GM12865 (cell line): ENCODE data around the gene ADGRB3.
A peak's percentile ranks its signal among the peaks of the same experiment; 100 is the strongest.
"Not testable (repeated sequence)": the region's sequence is repeated elsewhere in the genome, so short reads cannot be mapped to it uniquely, and the experiment has no call there.

Source experiments
- DNase-seq: peaks from one replicate; pipeline ENCODE4 v3.0.0; 2010; ENCODE audit warnings: low read depth
- H3K4me3 ChIP-seq: 2 replicates; pipeline ENCODE4 v1.5.1; 2011; ENCODE audit warnings: mild to moderate bottlenecking, low read depth, low read length, control low read depth
- TF ChIP-seq, protein P1 (sequence below): IDR thresholded peaks from 2 replicates; pipeline ENCODE4 v1.5.1; 2011; ENCODE audit warnings: low read length, control low read depth, low read depth, inconsistent platforms; ENCODE audit not compliant: insufficient read depth; ENCODE audit errors: missing control alignments

Gene ADGRB3

DNA sequence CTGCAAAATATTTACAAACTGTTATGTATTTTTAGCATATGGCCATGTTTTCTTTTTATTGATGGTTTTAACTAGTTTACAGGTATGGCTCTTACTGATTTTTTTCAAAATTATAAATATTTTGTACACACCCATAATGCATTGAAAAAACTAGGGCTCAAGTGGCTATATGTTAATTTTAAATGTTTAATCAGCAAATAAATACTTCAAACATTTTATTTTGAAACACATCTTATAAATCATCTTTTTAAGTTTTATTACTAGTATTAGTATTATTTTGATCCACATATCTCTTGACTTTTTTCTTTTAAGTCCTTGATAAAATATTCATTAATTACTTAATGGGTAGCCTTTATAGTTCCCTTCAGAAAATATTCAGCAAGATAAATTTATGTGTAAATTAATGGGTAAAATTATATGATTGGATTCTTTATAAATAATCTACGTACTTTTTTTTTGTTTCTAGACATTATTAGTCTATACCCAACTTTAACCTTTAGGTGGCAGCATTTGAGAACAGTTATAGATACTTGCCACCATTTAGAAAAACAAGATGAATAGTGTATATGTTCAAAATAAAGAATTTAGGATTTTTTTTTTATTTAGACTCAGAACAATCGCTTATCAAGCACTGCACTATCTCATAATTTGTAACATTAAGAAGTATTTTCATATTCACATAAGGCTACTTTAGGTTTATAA lies 241.9 kb downstream of the ADGRB3 start:
- DNase-seq, result peak; percentile 8
- no peak overlapping the region for H3K4me3 ChIP-seq
- TF ChIP-seq, protein P1, sequence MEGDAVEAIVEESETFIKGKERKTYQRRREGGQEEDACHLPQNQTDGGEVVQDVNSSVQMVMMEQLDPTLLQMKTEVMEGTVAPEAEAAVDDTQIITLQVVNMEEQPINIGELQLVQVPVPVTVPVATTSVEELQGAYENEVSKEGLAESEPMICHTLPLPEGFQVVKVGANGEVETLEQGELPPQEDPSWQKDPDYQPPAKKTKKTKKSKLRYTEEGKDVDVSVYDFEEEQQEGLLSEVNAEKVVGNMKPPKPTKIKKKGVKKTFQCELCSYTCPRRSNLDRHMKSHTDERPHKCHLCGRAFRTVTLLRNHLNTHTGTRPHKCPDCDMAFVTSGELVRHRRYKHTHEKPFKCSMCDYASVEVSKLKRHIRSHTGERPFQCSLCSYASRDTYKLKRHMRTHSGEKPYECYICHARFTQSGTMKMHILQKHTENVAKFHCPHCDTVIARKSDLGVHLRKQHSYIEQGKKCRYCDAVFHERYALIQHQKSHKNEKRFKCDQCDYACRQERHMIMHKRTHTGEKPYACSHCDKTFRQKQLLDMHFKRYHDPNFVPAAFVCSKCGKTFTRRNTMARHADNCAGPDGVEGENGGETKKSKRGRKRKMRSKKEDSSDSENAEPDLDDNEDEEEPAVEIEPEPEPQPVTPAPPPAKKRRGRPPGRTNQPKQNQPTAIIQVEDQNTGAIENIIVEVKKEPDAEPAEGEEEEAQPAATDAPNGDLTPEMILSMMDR, result peak; percentile 29

DNA sequence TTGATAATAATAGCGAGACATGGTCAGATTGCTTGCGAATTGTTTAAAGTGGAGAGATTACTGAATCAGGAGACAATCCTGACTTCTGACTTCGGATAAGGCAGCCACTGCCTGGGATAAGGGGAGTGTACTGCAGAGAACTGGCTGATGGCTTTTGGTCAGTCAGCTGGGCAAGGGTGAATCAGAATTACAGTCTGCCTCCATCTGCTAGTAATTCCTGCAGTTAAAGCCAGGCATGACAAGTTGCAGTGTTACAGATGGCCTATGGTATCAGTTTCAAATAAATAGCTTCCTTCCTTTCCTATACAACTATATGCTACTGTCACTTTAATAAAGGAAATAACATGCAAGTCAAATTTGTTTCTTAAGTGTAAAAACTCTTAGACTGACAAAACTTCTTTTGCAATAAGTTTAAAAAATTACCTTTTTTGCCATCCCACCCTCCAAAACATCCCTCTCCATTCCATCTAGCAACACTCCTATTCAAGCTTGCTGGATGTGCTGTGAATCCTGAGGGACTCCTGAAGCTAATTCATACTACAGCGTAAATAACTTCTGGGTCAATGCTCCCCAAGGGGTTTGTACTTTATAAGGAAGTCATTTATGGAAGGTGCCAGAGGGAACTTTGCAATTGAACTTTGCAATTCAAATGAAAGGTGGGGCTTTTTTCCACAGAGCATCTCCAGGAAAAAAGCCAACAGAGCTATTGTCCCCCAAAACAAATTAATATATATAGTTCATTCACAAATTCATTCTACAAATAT lies 245.2 kb downstream of the ADGRB3 start:
- TF ChIP-seq, protein P1, result no peak
- DNase-seq, result no peak
- no peak overlapping the region for H3K4me3 ChIP-seq

DNA sequence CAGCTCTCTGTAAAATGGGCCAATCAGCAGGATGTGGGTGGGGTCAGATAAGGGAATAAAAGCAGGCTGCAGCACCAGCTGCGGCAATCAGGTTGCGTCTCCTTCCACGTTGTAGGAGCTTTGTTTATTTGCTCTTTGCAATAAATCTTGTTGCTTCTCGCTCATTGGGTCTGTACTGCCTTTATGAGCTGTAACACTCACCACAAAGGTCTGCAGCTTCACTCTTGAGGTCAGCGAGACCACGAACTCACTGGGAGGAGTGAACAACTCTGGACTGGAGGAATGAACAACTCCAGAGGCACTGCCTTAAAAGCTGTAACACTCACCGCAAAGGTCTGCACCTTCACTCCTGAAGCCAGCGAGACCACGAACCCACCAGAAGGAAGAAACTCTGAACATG lies 248.2 kb downstream of the ADGRB3 start:
- H3K4me3 ChIP-seq, DNase-seq: not testable (repeated sequence)

DNA sequence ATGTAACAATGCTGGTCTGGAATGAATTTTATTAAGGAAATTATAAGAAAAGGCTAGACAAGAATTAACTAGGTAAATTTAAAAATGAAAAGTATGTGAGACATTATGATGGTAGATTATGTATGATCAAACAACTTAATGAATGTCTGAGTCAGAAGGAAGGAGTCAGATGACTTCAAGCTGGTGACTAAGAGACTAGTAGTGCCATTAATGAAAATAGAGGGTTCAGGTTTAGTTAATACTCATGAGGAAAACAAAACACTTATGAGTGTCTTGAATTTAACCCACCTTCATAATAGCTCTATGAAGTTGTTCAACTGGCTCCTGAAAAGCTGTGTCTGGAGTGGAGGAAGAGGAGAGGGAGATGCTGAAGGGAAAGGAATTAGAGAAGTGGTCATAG lies 256.3 kb downstream of the ADGRB3 start:
- H3K4me3 ChIP-seq, result no peak overlapping the region
- TF ChIP-seq, protein P1, result no peak
- DNase-seq, result no peak

DNA sequence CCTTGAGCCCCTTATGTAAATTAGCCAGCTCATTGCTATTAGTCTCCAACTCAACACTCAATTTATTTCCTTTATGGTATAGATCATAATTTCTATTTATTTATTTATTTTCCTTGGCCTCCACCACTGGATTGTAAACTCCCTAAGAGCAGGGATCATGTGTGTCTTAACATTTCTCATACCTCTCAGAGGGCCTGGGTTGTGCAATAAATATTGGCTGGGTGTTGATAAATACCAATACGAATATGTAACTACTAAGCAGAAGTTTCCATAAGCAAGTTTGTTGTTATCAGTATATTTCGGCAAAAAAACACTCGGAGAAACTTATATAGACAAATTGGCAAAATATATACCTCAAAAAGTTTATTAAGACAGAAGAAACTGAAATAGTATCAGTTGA lies 257.4 kb downstream of the ADGRB3 start:
- DNase-seq, result no peak
- TF ChIP-seq, protein P1, result no peak
- no peak overlapping the region for H3K4me3 ChIP-seq

DNA sequence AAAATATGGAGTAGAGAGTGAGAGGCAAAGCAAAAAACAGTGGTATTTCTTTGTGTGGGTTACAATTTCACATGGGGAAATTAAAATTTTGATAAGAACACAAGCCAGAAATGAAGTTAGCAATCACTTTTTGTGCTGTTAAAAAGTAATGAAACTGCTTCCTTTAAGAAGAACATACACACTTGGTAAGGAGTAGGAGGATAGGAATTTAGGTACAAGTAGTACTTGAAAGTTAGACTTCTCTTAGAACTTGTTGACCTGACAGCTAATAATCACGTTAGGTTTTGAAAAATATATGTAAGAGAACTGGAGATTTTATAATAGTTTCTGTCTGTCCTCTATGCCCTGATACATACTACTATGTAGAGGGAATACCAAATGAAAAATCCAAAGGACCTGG lies 260.8 kb downstream of the ADGRB3 start:
- TF ChIP-seq, protein P1, result no peak
- H3K4me3 ChIP-seq, result no peak overlapping the region
- DNase-seq, result no peak

DNA sequence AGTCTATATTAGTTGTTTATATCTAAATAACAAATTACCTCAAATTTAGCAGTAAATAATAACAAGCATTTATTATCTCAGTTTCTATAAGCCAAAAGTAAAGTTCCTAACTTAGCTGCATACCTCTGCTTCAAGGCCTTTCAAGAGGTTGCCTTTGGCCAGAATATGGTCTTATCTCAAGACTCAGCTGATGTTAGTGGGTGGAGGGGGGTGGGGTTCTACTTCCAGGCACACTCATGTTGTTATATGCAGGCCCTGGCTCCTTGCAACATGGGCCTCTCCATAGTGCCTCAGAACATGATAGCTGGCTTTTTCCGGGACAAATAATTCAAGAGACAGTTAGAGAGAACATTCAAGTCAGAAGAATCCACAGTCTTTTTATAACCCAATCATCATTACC lies 266.0 kb downstream of the ADGRB3 start:
- no peak for DNase-seq
- H3K4me3 ChIP-seq, result no peak overlapping the region
- TF ChIP-seq, protein P1, result no peak
